NK-92 treated with Interleukin-12 subunit alpha and Interleukin-12 subunit beta, amount 100 ng/mL, for 24 hours (cell line): ENCODE results near the gene CORO7.

Experiments used
- DNase-seq: peaks from one replicate; lab custom pipeline; 2025; lab: John Stamatoyannopoulos, UW

CORO7 gene

DNA sequence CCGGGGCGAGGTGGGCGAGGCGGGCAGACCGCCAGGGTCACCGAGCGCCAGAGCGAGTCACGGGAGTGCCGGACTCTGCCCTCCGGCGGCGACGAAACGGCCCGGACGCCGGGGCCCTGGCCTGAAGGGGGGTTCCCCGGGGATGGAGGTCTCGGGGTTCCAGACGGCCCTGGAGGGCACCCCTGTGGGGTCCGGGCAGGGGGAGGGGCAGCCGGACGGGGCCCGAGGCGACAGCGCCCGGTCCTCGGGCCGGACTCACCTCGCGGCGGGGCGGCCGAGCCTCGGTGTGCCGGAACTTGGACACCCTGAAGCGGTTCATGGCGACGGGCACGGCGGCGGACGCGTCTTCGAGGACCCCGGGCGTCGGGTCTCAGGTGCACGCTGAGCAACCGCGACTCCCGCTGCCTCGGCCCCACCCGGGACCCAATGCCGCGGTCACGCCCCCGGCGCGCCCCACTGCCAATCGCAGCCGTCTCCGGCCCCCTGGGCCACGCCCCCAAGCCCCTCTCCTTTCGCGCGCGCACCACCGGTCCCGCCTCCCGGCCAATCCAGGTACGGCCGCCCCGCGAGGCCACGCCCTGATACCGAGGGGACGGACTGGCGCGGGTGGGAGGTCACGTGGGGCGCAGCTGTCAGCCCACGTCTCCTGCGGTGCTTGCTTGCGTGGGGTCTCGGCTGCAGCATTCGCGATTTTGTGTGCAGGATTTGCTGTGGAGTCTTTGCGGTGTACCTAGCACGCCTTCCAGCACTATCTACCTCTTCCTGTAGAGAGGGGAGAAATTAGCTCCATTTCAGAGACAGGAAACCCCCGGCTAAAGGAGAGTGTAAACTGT, at the start of gene CORO7:
TSS of gene CORO7 (minus strand) at position 397 of the 833 bp plus-strand sequence. CDS start at position 319, 78 bp downstream.
- DNase-seq = peak; percentile 99

DNA sequence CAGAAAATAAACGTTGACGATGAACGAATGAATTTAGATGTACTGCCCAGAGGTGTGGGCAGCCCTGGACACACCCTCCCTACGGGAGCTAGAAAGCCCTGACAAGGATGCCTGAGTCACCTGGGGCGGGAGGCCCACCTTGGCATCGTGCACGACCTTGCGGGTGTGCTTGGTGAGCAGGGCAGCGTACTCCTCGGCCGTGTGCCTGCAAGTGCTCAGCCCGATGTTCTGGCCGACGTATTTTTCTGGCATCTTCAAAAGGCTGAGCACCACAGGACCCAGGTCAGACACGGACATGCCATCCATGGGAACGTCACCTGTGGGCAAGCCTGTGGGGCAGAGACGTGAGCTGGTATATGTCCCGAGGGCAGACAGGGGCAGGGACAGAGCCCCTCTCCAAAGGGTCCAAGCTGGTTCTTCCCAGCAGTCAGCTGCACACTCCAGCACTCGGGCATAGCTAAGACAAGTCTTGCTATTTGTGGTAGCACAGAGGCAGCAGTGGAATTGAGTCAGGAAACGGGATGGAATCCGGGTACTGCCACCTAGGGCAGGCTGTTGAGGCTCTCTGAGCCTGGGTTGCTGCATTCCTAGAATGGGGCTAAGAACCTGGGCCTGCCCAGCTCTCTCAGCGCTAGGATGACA, 47.2 kb upstream of the CORO7 start:
- DNase-seq = no peak

DNA sequence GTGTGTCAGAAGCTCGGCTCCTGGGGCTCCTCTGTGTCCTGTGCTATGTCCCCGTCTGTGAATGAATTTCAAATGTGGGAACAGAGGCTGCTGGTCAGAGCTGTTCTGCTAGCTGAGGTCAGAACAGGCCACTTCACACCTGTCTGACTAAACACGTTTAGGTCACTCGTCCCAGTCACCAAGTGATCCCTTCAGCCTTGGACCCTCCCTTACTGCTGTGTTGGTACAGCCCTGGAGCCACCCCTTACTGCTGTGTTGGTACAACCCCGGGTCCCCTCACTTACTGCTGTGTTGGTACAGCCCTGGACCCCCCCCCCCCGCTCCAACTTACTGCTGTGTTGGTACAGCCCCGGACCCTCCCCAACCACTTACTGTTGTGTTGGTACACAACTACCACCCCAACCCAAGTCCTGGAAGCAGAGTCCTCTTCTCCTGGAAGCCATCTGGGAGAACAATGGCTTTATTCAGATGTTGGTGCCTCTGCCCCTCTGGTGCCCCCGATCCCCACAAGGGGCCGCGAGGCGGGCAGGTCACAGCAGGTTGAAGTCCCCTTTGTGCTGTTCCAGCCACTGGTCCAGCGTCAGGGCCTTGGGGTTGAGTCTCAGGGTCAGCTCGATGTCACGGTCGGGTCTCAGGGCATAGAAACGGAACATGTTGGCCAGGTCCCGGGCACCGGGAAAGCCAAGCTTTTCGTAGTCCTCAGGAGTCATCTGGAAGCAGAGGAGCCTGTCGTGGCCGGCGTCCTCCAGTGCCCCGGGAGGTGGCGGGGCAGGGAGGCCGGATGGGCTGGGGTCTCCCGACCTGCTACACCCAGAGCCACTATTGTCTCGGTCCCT, 45.1 kb upstream of the CORO7 start:
- DNase-seq = no peak

DNA sequence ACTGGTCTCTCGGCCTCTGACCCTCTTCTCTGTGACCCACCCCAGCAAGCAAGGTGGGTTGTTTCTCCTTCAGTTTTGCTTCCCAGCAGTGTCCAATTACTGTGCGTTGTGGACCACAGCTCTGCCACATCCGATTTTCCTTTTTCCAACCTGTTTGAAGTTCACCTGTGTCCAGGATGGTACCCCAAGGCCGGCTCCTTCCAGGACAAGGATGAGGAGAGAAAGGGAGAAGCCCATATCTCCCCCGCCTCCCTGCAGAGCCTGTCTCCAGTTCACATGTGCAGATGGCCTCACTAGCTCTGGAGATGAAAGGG, 44.5 kb upstream of the CORO7 start:
- DNase-seq = no peak

- no peak for DNase-seq
Measured at GRCh38 chr16:4455951-4456350, 39.6 kb upstream of the CORO7 start.

GRCh38 chr16:4455081-4455480, 38.7 kb upstream of the CORO7 start:
- DNase-seq = no peak

- no peak for DNase-seq
Measured at GRCh38 chr16:4454623-4455022, 38.2 kb upstream of the CORO7 start.

DNA sequence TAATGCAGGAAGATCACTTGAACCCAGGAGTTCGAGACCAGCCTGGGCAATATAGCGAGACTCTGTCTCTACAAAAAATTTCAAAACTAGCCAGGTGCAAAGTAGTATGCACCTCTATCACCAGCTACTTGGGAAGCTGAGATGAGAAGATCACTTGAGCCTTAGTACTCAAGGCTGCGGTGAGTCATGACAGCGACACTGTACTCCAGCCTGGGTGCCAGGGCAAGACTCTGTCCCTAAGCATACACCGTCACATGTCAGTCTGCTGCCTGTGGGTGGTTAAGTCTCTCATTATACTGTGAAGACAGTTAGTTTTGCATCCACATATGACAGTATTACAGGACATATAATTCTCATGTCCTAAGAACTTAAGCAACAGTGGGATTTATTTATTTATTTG, 36.3 kb upstream of the CORO7 start:
- no peak for DNase-seq

DNA sequence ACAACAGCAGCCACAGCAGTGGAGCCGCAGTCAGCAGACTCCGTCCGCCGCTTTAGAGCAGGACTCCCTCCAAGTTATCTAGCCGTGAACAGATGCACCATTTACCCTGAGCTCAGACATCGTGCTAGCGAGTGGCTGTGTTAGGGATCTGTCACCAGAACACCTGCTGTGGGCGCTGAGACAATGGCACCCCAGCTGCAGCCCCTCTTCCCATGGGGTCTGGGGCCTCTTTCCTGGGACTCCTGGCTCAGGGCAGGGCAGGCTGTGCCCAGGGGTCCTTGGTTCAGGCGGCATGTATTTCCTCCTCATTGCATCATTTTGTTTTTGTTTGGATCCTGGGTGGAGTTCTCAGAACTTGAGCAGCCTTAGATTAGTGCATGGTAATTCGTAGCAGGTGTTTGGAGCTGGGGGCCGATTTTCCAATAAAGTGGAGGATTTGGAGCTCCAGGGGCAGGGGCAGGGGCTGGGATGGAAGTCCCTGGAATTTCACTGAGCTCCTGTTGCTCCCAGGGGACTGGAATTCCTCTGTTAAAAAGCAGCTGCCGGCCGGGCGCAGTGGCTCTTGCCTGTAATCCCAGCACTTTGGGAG, 34.6 kb upstream of the CORO7 start:
- DNase-seq = no peak

- no peak for DNase-seq
Measured at GRCh38 chr16:4450430-4450829, 34.0 kb upstream of the CORO7 start.

DNA sequence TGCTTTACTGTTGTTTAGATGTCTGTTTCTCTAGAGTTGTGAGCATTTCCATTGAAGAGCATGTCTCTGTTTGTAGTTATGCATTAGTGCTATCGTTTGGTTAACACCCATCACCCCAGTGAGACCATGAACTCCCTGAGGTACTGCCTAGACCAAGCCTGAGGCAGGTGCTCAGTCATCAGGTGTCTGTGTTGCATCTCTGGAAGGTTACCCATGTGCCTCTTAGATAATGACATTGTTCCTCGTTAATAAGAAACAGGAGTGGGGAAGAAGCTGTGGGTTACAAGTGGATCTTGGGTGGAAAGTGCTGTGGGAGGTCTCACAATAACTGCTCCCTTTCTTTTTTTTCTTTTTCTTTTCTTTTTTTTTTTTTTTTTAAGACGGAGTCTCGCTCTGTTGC, 27.6 kb upstream of the CORO7 start:
- no peak for DNase-seq

DNA sequence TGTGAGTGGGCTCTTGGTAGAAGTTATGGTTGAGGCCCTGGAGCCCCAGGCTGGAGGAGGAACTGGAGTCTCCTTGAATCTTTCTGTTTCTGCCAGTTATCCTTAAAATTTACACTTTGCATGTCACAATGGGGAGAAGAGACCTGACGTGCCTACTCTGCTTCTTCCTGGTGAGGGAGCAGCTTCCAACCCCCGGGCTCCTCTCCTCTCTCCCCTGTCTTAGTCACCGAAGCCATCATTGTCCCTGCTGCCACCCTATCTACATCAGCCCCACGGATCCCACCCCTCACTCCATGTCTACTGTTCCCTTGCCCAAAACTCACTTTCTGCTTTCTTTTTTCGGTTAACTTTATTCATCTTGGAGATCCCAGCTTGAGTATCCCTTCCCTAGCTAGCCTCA, 26.9 kb upstream of the CORO7 start:
- no peak for DNase-seq

- DNase-seq = no peak
Measured at GRCh38 chr16:4442371-4442770, 26.0 kb upstream of the CORO7 start.

DNA sequence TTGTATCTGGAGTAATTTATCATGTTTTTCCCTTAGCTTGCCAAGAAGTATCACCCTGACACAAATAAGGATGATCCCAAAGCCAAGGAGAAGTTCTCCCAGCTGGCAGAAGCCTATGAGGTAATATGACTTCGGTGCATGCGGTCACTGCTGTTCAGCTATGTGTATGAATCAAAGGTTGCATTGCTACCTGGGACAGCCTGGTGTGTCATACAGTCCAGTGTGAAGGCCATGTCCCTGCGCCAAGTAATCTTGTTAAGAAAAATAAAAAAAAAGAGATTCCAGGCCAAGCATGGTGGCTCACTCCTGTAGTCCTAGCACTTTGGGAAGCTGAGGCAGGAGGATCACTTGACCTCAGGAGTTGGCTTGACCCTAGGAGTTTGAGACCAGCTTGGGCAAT, 21.0 kb upstream of the CORO7 start:
- DNase-seq = no peak

DNA sequence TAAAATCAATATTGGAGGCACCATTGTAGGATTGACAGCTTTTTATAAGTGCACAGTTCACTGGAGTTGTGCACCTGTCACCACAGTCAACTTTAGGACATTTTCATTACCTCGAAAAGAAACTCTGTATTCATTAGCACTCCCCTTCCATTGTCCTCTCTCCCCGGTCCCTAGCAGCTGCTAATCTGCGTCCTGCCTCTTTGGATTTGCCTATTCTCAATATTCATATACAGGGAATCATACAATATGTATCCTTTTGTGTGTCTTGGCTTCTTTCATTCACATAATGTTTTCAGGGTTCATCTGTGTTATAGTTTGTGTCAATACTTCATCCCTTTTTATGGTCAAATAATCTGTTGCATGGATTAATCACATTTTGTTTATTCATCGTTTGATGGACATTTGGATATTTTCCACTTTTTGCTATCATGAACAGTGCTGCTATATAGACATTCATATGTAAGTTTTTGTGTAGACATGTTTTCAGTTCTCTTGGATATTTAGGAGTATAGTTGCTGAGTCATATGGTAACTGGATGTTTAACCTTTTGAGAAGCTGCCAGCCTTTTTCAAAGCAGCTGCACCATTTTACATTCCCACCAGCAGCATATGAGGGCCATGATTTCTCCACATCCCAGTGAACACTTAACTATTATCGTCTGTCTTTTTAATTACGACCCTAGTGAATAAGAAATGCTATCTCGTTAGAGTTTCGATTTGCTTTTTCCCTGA, 19.1 kb upstream of the CORO7 start:
- no peak for DNase-seq

DNA sequence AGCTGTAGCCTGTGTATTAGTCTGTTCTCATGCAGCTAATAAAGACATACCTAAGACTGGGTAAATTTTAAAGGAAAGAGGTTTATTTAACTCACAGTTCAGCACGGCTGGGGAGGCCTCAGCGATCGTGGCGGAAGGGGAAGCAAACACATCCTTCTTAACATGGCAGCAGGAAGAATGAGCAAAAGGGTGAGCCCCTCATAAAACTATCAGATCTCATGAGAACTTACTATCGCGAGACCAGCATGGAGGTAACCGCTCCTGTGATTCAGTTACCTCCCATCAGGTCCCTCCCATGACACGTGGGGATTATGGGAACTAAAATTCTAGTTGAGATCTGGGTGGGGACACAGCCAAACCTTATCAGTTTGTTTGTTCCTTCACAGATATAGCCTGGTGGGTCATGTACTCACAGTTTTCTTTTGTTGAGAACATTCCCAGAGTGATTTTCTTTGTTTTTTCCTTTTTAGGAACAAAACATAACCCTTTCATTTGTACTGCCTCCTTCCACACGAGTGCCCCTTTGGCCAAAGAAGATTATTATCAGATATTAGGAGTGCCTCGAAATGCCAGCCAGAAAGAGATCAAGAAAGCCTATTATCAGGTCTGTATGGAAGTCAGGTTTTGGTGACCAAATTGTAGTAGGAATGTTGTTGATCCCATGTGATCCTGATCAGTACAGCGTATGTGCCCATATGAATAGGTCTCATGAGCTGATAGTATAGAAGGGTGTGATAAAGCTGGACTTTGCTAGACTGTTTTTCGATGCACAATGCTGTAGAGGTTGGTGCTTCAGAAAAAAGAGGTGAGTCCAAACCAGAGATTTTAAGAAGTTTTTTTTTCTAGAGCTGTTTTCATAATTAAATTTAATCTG, 17.8 kb upstream of the CORO7 start:
- DNase-seq = no peak

DNA sequence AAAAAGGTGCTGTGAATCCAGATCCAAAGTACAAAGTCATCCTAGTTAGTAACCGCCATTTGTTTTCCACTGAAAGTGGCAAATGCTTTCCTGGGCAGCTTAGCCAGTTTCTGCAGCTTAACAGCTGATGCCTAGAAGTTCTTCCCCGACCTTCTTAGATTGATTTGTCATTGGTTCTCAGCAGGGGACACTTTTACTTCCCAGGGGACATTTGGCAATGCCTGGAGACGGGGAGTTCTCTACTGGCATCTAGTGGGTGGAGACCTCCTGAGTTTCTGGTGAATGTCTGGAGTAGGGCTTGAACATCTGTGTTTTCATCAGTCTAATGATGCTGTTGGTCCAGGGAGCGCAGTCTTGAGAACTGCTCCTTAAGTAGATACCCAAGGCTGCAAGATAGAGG, 16.8 kb upstream of the CORO7 start:
- no peak for DNase-seq

GRCh38 chr16:4431023-4431422, 14.6 kb upstream of the CORO7 start:
- DNase-seq = no peak

- no peak for DNase-seq
Measured at GRCh38 chr16:4428500-4428899, 12.1 kb upstream of the CORO7 start.

DNA sequence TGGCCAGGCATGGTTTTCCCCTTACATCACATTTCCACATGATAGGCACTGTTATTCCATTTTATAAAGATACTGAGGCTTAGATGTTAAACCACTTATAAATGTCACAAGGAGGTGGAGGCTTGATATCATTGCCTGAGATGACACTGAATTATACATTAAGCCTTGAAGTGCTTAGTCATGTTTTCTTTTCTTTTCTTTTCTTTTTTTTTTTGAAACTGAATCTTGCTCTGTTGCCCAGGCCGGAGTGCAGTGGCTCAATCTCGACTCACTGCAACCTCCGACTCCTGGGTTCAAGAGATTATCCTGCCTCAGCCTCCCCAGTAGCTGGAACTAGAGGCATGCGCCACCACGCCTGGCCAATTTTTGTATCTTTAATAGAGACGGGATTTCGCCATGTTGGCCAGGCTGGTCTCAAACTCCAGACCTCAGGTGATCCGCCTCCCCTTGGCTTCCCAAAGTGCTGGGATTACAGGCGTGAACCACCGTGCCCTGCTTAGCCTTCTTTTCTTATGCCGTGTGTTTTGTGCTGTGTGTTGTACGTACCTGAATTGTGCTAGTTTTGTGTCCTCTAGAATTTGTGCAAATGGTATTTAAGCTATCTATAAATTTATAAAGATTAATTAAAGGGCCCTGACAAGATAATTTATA, 10.5 kb upstream of the CORO7 start:
- no peak for DNase-seq
